Panc1 (cell line): Measurements from ENCODE around the gene MPZL1.

Experiments used
- CTCF ChIP-seq: fragments of 450-650 bp; IDR thresholded peaks from 2 replicates; pipeline ENCODE4 v1.5.1; 2017; ENCODE audit warnings: mild to moderate bottlenecking
- POLR2AphosphoS5 ChIP-seq: IDR thresholded peaks from 2 replicates; pipeline ENCODE4 v1.6.1; 2012; ENCODE audit warnings: mild to moderate bottlenecking, low read depth, low read length, moderate library complexity
- SIN3A ChIP-seq: IDR thresholded peaks from 2 replicates; pipeline ENCODE4 v1.6.1; 2012; ENCODE audit warnings: low read depth, mild to moderate bottlenecking, low read length, moderate library complexity, borderline replicate concordance; ENCODE audit not compliant: insufficient read depth

GRCh38 chr1:167705250-167705649 is 16.5 kb upstream of the MPZL1 start:
- no peak for TF ChIP-seq CTCF
- no peak for TF ChIP-seq SIN3A
- TF ChIP-seq POLR2AphosphoS5: no peak
